Measurements from ENCODE around the gene PCDH9.

PCDH9 gene

DNA sequence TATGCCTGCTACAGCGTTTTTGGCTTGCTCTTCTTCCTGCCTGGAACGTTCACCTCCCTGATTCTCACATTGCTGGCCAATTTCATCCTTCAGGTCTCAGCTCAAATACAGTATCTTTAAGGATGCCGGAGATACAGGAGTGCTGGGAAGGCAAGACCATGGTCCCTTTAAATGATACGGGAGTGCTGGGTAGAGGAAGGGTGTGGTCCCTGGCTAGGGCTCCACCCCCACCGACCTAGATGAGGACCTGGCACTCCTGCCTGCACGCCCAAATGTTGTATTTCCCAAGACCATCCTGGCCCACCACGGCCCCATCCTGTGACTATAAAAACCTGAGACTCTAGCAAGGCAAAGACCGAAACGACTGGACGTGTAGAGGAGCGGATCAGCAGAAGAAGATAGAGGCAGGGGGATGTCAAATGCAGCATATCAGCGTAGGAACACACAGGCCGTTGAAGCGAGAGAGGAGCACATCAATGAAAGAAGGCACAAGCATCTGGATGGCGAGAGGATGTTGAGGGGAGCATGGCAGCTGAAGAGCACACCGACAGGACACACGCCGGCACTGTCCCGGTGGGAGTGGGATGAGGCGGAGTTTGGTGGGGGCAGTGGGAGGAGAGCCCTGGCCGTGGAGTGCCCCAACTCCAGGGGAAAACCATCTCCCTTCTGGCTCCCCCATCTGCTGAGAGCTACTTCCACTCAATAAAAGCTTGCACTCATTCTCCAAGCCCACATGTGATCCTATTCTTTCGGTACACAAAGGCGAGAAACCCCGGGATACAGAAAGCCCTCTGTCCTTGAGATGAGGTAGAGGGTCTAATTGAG, 74.0 kb downstream of the PCDH9 start:
- DNase-seq = no peak

DNA sequence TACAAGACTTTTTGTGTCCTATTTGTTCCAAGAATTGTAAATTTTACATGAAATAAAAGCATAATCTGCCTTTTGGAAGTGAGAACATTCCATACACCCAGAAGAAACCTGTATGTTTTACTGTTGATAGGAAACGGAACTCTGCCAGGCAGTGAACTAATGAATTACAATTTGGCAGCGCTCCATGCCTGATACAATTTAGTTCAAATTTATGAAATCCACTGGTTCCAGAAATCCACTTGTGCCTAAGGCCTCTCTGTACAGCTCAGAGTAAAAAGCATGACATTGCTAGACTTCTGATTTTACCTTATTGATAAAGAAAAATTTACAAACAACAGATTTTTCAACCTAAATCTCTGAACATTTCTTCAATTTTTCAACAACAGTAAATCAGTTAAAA, 78.1 kb downstream of the PCDH9 start:
- no peak for DNase-seq

DNA sequence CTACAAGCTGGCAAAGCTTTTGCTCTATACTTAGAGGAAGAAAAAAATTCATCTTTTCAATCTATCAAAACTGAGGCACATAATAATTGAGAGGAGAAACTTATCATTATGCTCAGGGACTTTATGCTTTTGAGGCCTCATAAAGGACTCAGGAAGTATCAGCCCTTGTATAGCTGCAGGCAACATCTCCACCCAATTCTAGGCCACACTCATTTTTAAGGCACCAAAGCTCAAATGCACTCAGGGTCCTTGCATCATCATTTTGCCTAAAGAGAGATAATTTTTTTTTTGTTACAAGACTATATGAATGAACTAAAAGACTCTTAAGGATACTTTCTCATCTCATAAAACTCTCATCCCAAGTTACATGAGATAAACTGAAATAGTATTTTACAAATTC, 78.5 kb downstream of the PCDH9 start:
- DNase-seq = no peak

DNA sequence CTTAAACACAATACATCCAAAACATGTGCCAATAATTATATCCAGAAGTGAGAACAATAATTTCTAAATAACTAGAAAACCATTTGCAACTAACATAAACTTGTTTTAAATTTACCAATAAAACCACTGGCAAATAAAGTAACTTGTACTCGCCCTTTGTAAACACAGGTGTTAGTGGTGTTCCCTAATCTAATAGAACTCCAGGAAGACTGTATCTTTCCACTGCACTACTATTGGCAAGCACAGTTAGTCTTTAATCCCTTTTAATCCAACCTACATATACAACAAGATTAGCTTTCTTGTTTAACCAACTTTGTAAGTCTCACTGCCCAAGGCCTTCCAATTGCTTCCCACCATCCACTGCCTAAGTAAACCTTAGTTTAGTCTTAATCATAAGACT, 79.5 kb downstream of the PCDH9 start:
- no peak for DNase-seq

DNA sequence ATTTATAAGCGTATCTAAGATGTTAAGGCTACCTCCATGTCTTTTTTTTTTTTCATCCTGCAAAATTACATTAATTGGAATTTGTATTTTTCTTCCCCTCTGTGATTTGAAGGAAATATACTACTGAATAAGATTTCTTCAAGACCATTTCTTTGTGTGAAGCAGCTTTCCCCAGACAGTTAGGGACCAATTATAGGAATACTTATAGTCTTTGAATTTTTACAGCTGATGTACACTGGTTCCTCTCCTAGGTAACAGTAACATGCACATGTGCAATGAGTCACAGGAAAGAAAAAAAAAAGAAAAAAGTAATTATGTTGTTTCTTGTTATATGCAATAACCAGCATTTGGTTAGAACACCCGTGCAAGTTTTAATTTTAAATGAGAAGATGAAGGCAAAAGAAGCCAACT, 82.0 kb downstream of the PCDH9 start:
- DNase-seq = no peak

DNA sequence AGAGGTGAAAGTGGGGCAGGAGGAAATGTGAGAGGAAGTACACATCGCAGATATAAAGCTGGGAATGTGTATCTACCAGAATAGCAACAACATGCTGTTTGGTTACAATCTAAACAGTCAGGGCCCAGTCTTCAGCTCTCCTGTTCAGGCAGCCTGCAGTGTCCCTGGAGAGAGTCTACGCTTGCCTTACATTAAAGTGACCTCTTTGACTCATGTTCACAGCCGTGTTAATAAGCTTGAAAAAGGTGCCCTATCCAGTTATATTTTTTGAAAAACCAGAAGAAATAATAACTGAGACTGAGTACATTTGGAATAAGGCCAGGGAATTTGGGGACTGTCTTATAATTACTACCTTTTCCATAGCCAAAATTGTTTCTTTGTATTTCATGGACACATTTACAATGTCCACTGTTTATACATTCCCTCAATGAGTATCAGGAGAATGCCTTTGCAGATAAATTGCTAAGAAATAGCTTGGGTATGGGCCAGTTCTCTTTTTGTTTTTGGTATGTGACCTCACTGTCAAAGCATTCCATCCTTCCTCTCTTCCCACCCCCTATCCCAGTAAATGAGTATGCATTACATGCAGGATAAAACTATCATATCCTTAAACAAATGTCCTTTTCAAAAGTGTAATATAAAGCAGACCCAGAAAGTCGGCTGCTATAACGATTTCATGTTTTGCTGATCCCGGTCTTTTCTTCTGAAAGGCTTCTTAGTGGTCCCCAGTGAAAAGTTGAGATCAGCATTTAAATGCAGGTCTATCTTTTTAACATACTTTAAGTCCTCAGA, 82.6 kb downstream of the PCDH9 start:
- peak; percentile 51 for DNase-seq

DNA sequence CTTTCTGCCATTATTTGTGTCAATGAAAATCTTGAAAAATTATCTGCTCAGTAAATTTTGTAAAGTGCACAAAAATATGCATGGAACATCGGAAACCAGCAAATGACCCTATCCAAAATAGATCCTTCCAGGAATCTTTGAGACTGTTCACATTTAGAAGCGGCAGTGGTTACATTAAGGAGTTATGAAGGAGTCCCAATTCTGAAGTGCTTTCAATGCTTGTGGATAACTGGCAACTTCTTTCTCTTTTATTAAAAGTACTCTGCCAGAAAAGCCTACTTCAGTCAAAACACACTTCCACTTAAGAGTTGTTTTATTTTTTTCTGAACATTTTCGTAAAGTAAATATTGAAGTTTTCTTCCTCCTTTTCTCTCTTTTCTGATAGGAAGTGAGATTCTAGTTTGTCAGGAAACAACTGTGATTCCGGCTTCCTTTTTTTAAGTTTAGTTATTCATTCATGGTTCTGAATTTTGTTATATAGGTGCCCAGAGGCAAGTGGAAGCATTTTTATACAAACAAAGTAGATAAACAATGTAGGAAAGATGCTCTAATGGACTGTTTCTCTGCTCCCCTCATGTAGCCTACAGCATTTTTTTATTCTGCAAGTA, 83.5 kb downstream of the PCDH9 start:
- DNase-seq = no peak

DNA sequence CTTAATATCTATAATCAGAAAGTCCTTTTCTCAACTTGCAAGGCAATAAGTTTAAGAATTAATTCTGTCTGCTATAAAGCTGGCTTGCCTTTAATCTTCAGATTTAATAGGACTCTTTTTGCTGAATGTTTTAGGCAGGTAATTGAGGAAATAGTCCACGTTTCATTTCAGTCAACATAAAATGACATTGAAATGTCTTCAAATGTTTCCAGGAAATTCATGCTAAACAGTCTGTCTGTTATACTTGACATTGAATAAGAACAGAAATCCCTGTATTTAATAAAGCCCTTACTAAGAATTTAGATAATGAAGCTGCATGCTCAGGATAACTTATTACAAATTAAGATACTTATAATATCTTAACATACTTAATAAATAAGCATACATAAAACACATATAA, 84.2 kb downstream of the PCDH9 start:
- DNase-seq = no peak

DNA sequence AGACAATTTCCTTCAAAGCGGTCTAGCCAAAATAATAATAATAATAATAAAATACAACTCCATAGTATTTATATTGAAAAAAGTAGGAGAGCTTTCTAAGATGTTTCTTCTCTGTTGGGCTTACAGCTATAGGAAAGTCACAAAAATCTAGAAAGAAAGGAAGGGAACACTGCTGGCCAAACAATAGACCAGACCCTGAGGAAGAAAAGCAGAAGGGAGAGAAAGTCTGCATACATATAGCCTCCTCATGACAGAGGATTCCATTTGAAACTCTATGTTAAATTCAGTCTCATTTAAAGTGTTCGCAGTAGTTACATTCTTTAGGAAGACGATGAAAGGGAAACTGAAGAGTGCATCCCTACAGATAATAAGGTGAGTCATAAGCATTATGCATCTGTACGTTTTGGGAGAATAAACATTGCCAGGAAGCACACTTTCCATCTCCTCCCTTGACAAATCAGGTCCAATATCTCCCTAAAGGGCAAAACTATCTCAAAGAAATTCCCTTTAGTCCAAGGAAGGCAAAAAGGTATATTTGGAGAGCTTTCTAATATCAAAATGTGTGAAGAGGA, 86.5 kb downstream of the PCDH9 start:
- no peak for DNase-seq

DNA sequence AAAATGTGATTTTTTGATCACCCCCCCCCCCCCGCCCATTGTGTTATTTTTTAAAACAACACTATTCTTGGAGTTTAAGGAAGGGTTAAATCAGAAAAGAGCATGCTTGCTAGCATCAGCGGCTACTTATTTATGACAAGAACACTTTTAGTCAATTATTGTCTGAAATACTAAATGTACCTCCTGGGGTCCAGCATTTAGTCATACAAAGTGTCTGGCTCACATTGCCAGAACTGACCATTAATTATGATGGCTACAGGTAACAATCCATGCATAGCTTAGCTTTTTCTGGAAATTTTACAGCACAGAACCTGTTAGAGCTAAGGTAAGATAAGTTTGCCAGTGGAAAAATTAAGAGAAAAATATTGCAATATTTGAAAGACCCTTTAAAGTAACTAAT, 90.1 kb downstream of the PCDH9 start:
- no peak for DNase-seq

DNA sequence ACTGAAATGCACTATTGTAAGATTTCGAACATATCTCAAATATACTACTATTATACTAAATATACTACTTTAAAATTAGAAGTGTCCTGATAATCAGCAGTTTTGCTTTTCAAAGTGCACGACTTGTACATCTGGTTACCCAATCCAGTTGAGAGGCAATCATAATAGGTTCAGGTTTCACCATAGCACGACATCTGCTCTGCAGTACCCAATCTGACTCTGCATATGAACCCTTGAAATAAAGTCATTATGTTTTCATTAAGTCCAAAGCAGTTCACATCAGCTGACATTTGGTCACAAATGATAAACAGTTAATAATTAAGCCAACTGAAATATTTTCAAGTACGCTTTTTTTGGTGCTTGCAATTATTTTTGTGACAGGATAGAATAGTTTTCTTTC, 90.6 kb downstream of the PCDH9 start:
- DNase-seq = no peak

DNA sequence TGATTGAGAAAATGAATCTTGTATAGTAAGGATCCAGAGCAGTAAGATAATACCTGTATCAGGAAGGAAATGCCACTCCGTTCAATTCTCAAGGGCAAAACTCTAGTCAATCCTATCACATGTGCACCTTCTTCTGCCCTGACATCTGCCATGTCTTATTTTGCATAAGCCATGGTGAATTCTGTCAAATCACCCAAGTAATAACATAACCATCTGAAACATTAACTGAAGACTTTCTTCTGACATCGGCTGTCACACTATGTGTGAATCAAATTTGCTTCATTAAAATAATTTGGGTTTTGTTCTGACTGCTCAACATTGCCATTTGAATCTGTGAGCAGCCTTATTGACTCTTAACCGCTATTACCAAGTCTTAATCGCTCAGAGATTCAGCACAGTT, 91.2 kb downstream of the PCDH9 start:
- DNase-seq = no peak

DNA sequence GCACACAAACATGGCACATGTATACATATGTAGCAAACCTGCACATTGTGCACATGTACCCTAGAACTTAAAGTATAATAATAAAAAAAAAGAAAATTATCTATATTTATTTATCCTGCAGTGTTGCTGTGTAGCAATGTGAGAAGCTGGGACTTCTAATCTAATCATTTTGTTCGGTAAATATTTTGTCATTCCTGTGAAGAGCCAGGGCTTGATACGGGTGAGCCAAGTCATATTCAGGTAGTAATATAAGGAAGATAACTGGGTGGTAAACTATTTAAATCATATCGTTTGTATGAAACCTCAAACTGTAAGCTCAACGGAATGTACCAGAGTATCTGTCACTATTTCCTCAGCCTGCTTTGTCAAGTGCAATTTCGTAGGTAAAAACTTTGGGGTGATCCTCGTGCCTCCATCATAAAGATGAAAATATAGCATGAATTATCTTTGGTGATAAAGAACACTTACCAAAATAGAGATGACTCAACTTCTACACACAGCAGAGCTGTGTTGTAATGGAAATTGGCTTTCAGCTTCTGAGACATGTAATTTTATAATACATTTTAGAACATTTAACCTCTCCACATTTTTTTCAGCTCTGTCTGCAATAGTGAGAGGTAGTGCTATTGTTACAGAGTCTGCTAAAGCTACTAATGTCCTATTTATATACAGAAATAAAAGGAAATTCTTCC, 92.9 kb downstream of the PCDH9 start:
- no peak for DNase-seq

DNA sequence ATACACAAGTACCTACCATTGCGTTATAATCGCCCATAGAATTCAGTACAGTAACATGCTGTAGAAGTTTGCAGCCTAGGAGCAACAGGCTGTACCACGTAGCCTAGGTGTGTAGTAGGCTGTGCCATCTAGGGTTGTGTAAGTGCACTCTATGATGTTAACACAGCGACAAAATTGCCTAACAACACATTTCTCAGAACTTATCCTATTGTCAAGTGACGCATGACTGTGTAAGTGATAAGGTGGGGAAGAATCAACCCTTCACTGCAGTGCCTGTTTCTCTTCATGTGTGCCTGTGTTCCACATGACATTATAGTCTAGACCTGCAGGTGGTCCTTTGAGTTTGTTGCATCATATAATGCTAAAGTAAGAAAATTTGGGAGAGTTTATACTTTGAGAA, 94.0 kb downstream of the PCDH9 start:
- DNase-seq = no peak

DNA sequence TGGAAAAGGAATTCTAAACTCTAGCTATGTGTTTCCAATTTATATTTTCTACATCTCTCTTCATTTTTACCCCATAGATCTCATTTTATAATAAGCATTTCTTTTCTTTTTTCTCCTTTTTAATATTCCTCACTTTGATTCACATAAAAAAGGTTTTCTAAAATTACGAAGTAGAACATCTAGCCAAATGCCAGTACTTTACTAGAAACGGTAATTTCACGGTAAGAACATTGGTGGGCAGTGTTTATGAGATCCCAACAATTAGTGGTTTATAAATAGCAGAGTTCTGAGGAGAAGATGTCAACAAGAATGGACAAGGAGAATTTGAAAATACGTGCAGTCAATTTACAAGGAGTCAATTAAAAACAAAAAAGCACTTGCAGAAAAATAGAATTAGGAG, 94.8 kb downstream of the PCDH9 start:
- DNase-seq = no peak

DNA sequence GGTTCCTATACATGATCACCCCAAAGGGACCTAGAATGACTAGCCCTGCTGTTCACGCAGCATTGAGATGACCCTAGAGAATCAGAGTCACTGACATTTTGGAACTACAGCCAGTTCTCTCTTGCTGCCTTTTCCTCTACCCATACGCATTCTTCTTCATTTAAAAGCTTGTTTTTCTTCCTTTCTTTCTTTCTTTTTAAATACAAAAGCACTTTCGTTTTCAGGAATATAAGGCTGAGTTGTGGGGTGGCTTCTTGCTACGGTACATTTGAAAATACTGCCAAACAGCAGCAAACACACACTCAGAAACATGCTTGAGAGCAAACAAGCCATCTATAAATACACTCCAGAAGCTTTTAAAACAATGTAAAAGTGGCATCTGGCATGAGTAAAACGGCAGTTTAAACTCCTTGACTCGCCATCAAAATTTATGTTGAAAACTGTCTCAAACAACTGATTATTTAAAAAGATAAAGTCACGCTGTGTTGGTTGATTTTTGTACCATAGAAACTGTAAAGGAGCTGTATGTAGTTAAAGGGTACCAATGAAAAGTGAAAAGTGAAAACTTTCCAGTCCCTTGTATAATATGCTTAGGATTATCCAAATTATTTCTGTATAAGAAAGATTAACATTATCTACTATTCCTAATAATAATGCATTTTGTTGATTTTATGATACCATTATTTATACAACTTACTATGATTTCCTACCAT, 95.6 kb downstream of the PCDH9 start:
- DNase-seq = no peak

DNA sequence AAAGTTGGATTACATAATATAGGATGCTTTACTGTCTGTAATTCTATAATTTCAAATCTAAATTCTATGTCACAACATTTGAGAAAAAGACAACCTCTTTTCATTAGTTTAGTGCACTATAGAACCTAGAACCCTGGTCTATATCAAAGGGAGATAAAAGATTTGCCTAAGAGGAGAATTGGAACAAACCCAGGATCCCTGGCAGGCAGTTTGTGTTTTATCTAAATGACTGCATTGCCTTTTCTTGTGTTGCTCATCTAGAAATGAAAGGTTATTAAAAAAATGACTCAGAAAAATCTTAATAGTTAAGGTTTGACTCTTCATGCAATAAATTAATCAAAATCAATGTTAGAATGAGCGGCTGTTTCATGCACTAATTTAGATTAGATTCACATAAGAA, 96.7 kb downstream of the PCDH9 start:
- DNase-seq = no peak

DNA sequence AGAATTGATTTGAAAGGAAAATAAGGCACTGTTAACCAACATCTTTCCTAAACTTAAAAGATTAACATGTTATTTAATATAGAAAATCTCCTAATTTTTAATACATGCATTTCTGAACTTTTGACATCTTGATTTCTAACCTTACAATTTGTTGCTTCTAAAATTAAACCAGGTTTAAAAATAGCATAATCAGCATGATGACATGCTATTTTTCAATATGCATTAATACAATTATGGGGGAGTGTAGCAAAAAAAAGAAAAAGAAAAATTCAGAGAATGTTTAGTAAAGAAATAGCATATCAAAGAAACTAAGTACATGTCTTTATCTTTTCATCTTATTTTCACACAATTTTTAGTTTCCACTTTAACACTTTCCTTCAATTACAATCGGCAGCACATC, 98.7 kb downstream of the PCDH9 start:
- no peak for DNase-seq

DNA sequence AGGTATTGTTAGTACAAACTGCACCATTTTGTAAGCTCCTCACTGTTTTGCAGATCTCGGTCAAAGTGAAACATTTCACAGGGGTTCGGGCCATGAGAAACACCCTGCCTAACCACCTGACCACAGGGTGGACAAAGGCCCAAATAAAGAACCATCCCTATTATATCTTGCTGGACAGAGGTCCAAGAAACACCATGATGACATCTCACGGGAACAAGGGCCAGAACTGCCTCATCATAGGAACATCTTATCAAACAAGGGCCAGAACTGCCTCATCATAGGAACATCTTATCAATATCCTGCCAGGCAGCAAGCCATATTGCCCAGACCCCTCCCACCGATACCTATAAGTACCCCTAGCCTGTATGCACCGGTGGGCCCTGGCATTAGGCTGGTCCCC, 99.7 kb downstream of the PCDH9 start:
- DNase-seq = no peak

DNA sequence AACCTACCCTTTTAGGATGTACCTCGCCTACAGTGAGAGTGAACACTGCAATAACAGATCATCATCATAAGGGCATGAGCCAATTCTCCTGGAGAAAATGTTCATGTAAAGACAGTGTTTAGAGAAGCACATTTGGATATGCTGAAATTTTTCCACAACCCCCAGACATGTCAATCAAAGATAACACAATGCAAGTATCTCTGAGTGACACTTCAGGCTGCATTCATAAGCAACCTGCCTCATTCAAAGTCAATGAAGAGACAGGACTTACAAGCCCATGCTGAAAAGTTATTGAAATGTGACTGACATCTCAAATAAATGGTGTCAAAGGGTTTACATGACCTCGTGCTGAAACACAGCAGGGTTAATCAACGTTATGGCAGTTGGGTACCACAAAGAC, 102.0 kb downstream of the PCDH9 start:
- DNase-seq = no peak

DNA sequence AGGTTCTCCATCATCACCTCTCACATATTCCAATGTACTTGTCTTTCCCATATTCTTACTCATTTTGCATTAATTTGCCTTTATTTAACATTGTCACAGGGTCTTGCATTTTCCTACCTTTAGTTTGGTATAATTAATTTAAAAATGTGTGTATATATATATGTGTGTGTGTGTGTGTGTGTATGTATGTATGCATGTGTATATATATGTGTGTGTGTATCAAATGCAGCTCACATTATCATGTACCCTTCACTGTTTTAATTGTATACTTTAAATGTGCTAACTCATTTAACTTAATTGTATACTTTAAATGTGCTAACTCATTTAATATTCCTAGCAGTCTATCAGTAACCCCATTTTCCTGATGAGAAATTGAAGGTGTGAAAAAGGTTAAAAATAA, 104.5 kb downstream of the PCDH9 start:
- no peak for DNase-seq

DNA sequence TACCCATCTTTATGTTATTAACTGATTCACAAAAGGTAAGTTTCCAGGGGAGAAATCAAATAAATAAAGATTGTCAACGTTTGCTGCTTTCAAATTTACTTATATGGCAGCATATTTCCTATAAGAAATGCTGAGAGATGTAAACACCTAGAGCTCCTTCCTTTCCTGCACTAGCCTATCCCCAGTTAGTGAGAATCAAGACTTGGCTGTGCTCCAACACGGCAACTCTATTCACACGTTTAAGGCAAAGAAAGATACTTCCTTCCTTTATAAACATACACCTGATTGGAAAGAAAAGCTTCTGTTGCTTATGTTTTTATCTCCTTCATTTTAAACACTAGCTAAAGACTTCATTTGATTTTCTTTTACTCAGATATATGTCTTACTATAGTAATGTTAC, 107.0 kb downstream of the PCDH9 start:
- no peak for DNase-seq
